ENCODE data around the gene TAF12.

DNA sequence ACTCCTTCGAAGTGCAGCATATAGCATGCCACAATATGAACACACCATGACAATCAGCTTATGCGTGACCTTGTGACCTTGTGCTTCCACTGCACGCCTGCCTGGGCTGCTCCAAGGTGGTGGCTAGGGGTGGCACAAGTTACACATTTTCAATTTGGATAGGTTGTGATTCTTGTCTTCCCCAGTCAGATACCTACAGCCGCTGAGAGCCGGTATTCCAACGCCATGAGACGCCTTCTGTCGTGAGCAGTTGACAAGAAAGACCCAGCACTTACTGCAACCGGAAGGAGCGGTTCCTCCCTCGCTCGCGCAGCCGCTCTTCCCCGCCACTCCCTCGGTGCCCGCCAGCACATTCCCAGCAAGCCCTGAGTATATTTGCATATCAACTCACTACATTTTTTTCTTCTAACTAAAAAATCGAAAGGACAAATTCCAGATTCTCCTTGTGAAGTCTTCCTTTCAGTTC, 5.2 kb upstream of the TAF12 start:
- TF ChIP-seq CTCF (IDR thresholded peaks at IDR 0.05; ENCODE audit: borderline replicate concordance, extremely low read depth, low read length, poor library complexity, severe bottlenecking), result no peak
- no peak for TF ChIP-seq EZH2 (IDR thresholded peaks at IDR 0.05; ENCODE audit: borderline replicate concordance, low read depth, low read length, severe bottlenecking)

All from DND-41 (cell line).